ENCODE data around the gene RNF213.

RNF213 gene

DNA sequence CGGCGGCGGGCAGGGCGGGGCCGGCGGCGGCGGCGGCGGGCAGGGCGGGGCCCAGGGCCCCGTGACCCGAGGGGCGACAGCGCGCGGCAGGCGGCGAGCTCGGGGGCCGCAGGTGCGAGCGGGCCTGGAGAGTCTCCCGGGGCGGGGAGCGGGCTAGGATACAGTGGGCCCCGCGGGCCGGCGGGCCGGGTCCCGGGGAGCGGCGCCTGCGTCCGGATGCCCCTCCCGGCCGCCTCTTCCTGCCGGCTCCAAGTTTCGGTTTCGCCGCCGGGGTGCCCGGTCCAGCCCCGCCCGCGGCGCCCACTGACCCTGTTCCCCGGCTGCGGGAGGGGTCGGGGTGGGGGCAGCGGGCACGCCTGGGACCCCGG lies at the start of gene RNF213:
Gene RNF213, plus strand, starts transcription at position 62 of the 368 bp plus-strand sequence. CDS start 2,830 bp downstream, outside the sequence.
- DNase-seq = peak; percentile 32

DNA sequence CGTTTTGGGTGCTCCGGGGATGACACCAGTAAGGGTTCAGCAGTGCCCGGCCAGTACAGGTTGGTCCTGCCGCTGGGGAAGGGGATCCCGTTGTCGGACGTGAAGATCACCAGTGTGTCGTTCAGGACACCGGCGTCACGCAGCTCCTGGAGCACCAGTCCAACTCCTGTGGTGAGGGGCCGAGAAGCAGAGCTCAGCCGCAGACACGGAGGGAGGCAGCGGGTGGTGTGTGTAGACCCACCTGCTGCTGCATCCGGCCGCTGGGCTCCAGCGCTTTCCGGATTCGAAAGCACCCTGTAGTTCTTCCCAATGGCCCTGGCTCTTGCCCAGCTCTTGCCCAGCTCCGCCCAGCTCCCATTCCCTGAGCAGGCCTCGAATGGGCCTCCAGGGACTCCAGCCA lies 48.5 kb upstream of the RNF213 start:
- no peak for DNase-seq

DNA sequence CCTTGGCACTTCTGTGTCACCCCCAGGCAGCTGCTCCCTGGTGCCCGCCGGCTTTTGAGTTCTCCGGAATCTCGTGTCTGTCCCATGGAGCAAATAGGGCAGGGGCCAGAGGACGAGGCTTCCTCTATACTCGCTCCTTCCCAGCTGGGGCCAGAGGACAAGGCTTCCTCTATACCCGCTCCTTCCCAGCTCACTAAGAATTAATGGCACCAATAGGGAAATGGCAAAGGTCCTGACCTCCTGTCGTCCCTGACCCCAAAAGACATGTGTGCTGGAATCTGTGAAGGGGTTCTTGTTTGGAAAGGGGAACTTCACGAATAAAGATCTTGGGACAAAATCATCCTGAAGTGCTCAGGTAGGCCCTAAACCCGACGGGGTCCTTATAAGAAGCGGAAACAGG lies 48.1 kb upstream of the RNF213 start:
- DNase-seq = no peak

DNA sequence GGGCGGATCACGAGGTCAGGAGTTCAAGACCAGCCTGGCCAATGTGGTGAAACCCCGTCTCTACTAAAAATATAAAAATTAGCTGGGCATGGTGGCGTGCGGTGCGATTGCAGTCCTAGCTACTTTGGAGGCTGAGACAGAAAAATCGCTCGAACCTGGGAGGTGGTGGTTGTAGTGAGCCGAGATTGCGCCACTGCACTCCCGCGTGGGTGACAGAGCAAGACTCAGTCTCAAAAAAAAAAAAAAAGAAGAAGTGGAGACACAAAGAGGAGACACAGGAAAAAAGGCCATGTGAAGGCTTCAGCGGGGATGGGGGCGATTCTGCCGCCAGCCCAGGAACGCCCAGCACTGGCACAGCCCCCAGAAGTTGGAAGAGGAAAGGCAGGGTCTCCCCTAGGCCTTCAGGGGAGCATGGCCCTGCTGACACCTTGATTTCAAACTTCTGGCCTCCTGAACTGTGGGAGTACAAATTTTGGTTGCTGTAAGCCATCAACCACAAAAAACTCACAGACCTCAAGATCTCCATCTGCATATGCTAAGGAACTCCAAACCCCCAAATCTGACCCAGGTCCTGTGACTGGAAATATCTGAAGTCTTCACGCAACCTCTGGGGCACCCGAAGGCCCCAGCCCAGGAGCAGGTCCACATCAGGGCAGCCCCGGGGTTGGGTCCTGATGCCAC lies 47.5 kb upstream of the RNF213 start:
- no peak for DNase-seq

DNA sequence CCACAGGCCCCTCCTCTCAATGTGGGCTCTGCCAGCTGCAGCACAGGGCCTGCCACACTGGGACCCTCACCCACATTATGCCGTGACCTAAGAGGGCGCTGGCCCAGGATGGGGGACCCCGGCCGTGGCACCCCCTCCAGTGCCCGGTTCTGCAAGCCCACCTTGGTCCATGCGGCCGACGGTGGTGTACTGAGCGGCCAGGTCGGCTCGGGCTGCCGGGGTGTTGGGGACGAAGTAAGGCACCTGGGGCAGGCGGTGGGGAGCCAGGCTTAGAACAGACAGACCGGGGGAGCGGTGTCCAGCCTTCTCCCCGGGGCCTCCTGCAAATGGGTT lies 47.0 kb upstream of the RNF213 start:
- no peak for DNase-seq

DNA sequence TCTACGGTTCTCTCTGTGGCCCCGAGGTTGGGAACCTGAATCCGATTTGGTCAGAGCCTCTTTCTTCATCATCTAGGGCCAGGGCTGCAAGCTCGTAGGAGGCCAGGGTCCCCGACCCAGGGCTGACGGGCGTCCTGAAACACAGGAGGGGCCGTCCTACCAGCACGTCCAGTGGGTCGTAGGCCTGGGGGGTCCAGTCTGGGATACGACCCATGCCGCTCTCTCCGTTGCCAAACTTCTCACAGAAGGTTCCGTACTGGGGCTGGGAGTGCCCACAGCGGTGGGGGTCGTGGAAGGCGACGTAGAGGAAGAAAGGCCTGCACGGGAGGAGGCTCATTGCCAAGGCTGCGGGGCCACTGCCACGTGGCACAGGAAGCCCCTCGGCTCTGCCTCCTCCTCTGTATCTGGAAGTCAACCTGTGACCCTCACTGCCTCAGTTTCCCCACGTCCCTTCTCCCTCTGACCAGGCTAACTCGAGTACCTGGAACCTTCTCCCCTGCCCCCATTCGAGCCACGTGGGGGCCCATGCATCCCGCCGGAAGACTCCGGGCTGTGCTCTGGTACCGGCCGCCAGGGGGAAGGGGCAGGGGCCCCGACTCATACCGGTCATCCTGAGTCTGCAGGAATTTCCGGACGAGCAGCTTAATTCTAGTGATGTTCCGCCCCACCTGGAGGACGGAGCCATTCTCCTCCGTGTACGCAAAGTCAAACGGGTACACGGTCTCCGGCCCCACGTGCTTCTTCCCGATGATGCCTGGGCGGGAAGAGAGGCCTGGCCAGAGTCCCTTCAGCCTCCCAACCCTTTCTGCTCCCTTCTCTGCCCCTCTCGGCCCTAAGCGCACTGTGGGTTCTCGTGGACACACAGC lies 46.4 kb upstream of the RNF213 start:
- DNase-seq = no peak

DNA sequence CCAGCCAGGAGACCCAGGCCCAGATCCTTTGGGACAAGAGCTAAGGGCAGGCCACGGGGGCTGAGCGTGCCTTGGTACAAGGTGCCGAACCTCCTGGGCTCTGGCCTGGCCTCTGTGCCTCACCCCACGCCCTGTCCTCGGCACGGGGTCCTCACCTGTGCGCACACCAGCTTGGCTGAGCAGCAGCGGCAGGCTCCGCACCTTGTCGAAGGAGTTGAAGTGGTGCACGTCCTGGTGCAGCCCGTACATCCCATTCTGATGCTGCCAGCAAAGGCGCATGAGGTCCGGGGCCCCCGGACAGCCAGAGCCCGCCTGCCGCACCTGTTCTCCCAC lies 45.8 kb upstream of the RNF213 start:
- no peak for DNase-seq

DNA sequence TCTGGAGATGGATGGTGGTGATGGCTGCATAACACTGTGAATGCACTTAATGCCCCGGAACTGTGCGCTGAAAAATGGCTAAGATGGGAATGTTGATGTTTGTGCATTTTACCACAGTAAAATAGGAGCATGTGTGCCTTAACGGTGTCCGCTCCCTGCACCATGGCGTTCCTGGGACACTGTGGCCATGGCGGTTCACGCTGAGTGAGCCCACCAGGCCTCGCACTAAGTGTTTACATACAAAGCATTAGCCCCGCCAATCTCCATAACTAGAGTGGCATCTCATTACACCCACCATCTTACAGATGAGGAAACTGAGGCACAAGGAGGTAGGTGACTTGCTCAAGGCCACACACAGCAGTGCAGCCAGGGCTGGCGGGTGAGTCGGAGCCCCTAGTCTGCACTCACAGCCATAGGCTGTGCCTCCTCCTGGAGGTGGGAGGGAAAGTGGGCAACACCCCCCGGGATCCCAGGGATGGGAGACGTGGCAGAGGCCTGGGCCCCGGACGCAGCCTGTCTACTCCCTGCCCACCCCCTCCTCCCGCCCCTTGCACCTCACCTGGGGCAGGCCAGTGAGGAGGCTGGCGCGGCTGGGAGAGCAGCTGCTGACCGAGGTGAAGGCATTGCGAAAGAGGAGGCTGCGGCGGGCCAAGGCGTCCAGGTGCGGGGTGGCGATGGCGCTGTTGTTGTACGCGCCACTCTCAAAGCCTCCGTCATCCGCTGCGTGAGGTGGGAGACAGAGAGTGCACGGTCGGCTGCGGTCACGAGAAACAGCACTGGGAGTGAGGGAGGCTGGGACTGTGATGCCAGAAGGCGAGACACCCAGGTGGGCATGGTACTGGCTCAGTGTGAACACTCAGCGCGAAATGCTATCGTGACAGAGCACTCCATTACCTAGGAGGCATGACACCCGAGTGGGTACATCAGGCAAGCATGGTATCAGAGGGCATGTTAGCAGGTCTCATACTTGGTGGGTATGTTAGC lies 43.9 kb upstream of the RNF213 start:
- no peak for DNase-seq

DNA sequence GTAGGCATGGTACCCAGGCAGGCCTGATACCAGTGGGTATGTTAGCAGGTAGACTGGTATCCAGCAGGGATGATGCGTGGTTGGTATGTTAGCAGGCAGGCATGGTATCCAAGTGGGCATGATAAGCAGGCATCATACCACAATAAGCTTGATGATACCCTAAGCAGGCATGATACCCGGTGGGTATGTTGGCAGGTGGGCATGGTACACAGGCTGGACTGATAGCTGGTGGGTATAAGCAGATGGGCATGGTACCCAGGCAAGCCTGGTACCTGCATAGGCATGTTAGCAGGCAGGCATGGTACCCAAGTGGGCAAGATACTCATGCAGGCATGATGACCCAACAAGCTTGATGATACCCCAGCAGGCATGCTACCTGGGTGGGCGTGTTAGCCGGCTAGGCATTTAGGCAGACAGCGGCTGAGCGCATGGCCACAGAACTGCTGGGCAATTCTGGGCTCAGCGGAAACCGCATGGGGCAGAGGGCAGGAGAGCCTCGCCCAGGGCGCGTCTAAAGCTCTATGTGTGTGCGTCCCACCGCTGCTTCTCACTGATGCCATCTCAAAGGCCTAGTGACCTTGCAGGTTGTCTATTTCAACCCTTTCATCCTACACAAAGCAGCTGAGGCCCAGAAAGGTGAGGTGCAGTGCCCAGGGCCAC lies 42.8 kb upstream of the RNF213 start:
- DNase-seq = no peak

DNA sequence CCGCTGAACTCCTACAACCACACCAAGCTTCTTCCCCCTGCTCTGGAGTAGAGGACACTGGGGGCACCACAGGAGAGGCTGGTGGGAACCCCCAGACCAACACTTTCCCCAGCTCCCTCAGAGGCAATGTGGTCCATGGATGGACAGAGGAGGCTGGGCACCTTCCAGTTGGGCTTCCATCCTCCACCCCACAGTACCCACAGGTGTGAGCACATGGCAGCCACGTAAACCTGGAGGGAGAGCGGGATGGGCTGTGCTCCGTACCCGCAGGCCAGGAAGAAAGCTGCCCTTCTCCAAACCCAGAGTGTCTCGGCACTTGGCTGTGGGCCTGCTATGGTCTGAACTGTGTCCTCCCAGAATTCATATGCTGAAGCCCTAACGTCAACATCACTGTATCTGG lies 42.3 kb upstream of the RNF213 start:
- no peak for DNase-seq

DNA sequence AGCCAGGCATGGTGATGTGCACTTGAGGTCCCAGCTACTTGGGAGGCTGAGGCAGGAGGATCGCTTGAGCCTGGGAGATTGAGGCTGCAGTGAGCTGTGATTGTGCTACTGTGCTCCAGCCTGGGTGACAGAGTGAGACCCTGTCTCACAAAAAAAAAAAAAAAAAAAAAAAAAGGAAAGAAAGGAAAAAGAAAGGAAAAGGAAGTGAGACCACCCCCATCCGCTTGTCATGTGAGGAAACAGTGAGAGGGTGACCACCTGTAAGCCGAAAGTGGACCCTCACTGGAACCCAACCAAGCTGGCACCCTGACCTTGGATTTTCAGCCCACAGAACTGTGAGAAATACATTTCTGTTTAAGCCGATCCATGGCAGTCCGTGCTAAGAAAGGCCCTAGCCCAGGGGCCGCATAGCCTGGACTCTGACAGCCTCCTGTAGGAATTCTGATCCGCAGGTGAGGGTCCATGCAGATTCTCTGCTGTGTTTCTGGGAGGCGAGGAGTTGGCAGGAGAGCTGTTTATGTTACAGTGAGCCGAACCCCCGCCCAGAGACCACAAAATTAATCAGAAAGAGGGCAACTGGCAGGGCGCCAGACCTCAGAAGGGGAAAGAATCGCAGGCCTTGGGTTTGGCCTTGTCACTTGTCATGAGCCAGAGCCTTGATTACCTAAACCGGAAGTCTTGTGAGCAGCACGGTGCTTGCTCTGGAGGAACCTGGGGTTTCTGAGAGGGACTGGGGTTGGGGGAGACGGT lies 41.5 kb upstream of the RNF213 start:
- DNase-seq = peak; percentile 85

DNA sequence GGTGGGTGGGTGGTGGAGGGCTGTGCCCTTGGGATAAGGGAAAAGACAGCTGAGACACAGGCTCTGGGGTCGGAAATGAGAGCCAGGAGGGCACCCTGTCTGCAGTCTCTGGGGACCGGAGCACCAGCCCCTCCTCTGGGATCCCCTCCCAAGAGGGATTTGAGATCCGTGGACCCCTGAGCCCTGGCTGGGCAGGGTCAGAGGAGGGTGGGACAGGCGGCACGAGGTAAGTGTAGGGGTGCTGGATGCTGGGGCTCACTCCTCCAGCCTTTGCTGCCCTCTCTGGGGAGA lies 40.9 kb upstream of the RNF213 start:
- no peak for DNase-seq

DNA sequence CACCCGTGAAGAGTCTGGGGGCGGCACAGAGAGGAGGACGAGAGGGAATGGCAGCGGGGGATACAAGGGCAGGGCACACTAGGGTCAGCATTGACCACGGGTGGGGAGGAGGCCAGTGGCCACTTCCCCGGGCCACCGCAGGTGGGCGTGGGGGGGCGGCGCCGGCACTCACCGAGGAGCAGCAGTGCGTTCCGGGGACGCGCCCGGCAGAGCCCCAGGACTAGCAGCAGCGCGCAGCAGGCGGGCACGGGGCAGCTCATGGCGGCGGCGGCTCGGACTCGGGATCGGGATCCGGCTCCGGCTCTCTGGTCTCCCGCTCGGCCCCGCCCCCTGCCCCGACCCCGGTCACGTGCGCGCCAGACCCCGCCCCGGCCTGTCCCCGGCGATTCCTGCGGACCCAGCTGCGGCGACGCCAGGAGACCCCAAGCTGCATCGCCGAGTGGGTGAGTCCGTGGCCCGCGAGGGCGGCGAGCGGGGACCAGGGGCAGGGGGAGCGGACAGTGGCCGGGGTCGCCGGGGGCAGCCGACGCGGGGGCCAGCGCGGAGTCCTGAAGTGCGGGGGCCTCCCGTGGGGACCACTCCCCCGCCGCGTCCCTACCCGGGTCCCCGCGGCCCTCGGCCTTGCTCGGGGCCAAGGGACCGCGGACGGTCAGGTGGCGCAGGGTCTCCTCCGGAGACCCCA lies 40.5 kb upstream of the RNF213 start, which contains the start of the genes SGSH and SLC26A11:
Gene SGSH, minus strand, starts transcription at position 280 of the 682 bp plus-strand sequence. Its CDS starts 20 bp downstream, at position 260.
Gene SLC26A11, plus strand, starts transcription at position 374 of the 682 bp plus-strand sequence. CDS start 1,134 bp downstream, outside the sequence.
- peak; percentile 52 for DNase-seq

DNA sequence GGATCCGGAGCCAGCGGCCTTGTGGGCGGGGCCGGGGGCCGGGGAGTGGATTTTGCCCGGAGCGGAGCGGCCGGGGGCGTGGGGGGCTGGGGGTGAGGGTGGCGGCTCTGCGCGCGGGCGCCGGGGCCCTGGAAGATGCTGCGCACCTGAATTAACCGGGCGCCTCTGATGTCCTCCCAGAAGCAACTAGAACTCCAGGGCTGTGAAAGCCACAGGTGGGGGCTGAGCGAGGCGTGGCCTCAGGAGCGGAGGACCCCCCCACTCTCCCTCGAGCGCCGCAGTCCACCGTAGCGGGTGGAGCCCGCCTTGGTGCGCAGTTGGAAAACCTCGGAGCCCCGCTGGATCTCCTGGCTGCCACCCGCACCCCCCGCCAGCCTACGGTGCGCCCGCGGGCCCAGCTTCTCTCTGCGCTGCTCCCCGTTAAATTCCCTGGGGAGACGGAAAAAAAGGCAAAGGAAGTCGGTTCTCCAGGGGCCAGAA lies 39.9 kb upstream of the RNF213 start:
- DNase-seq = peak; percentile 9

DNA sequence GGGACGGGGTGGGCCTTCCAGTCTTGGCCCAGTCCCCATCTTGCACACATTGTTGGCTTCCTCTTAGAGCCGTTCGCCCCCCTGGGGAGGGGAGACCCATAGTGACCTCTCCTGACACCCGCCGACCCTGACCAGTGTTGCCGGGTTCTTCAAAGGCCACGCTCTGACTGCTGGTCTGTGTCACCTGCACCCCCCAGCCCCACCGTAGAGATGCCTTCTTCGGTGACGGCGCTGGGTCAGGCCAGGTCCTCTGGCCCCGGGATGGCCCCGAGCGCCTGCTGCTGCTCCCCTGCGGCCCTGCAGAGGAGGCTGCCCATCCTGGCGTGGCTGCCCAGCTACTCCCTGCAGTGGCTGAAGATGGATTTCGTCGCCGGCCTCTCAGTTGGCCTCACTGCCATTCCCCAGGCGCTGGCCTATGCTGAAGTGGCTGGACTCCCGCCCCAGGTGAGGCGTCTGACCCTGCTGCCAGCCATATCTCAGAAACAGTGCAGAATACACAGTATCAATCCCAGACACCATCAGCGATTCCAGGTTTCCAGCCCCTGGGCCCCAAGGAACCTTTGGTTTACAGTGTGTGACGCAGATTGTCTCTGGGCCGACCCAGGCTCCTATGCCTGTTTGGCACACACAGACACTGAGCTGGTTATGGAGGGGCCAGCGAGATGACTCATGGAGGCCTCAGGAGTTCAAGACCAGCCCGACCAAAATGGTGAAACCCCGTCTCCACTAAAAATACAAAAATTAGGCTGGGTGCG lies 39.1 kb upstream of the RNF213 start:
- no peak for DNase-seq

DNA sequence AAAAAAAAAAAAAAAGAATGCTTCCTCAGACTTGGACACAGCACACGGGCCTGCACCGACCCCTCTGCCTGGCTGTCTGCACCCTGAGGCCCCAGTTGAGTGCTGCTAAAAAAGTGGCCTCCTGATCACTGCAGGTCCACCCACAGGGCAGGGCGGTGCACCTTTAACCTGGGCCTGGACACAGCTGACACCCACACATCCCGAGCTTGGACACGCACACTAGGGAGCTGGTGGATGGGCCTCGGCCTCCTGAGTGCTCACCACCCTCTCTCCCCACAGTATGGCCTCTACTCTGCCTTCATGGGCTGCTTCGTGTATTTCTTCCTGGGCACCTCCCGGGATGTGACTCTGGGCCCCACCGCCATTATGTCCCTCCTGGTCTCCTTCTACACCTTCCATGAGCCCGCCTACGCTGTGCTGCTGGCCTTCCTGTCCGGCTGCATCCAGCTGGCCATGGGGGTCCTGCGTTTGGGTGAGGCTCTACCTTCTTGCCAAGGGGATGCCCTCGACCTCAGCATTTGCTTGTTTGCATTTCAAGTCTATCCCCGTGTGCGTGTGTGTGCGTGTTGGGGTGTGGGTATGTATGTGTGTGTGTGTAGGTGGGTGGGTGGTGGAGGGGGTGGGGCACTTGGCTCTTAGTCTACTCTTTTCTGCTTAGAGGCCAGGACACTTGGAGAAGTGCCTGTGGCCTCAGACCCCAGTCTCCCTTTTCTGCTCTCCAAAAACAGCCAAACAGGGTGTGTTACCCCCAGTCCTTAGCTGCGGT lies 38.1 kb upstream of the RNF213 start:
- no peak for DNase-seq

DNA sequence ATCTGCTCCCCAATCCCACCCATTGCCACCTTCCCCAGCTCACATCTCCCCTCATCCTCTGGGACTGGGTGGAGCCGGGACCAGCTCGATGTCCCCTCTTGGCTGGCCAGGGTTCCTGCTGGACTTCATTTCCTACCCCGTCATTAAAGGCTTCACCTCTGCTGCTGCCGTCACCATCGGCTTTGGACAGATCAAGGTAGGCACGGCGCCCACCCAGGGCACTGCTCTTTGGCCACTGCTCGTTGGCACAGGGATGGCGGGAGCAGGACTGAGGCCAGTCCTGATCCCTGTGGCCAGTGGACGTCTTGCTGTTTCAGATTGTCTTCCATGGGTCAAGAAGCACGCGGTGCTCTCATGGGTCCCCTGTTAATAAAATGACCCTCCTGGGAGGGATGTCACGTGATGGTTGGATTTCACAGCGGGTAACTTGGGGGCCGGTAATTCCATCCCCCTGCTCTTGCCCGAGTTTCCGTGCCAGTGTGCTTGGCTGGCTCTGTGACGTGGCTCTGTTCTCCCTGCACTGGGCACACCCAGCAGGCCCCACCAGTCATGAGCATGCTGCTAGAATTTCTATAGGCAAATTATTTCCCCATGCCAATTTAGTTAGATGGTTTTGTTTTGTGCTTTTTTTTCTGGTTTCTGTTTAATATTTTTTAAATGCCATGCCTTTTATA lies 37.4 kb upstream of the RNF213 start:
- no peak for DNase-seq

DNA sequence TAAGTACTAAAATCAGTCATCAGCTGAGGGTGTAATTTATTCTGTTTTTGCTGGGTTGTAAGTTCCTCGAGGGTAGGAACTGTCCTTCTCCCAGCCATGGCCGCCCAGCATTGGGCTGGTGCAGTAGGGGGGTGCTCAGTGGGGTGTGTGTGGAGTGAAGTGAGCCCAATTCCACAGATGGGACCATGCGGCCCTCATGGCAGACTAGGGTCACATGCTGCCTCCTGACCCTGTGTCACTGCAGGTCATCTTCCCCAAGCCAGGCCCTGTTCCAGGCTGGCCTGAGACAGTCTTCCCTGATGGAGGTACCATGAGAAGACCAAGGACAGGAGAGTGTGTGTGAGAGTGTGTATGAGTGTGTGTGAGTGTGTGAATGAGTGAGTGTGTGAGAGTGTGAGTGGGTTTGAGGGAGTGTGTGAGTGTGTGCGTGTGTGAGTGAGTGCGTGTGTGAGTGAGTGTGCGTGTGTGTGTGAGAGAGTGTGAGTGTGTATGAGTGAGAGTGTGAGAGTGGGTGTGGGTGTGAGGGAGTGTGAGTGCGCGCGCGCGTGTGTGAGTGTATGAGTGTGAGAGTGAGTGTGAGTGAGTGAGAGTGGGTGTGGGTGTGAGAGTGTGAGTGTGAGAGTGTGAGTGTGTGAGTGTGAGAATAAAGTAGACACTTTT lies 36.7 kb upstream of the RNF213 start:
- DNase-seq = no peak

DNA sequence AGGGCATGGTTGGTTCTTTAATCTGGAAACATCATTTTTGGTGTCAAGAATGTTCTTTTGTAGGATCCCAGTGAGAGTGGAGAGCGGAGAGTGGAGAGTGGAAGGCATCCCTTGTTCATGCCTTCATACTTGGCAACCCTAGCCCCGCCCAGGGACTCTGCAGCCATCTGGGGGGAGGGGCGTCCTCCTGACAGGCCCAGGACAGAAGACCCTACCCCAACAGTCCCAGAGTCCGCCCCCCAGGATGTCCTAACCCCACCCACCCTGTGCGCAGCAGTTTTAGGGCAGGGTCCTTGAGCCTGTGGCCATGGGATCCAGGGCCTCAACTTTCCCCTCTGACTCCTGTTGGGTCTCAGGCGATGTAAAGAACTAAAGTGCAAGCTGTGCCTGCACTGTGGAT lies 36.0 kb upstream of the RNF213 start:
- DNase-seq = no peak

Measured in fibroblast of skin of right quadriceps (primary cell).